K562 (cell line): ENCODE data around the gene ATP6V1G1. TPM values are rescaled to one million over a fixed set of nuclear protein-coding genes. Genes with fewer than 3 reads are reported as not detected.

Experiments used
- BRF1 ChIP-seq: IDR thresholded peaks from 3 replicates; pipeline ENCODE4 v1.6.1; 2011; ENCODE audit warnings: borderline replicate concordance, mild to moderate bottlenecking; ENCODE audit not compliant: insufficient read length; ENCODE audit errors: extremely low read depth
- CHD4 ChIP-seq: fragments of 200-600 bp; sonication (generic); IDR thresholded peaks from 3 replicates; pipeline ENCODE4 v1.6.1; 2012; ENCODE audit warnings: low read depth, mild to moderate bottlenecking, mixed read lengths, low read length, inconsistent platforms; ENCODE audit not compliant: insufficient read depth, insufficient replicate concordance, poor library complexity, severe bottlenecking
- PML ChIP-seq: IDR thresholded peaks from 2 replicates; pipeline ENCODE4 v1.6.1; 2012; ENCODE audit warnings: low read length, inconsistent platforms
- RBBP5 ChIP-seq: fragments of 200-600 bp; sonication (generic); IDR thresholded peaks from 2 replicates; pipeline ENCODE4 v1.6.1; 2012; ENCODE audit warnings: borderline replicate concordance, mild to moderate bottlenecking, low read length, control low read depth, inconsistent platforms; ENCODE audit not compliant: insufficient read depth, poor library complexity, severe bottlenecking
- RBM39 ChIP-seq: fragments of 200-400 bp; formaldehyde crosslinking; optimal IDR thresholded peaks from 2 replicates; pipeline ENCODE3; 2018; ENCODE audit warnings: low read depth, low read length
- RHOXF2B ChIP-seq: fragments of 250-450 bp; sonication (Bioruptor Pico); conservative IDR thresholded peaks from 2 replicates; pipeline ENCODE4 v1.5.1; 2021
- SNIP1 ChIP-seq: fragments of 450-650 bp; IDR thresholded peaks from 2 replicates; pipeline ENCODE4 v1.7.1; 2017; ENCODE audit warnings: low read depth, mild to moderate bottlenecking
- SRSF3 ChIP-seq: fragments of 200-400 bp; formaldehyde crosslinking; IDR thresholded peaks from 2 replicates; pipeline ENCODE4 v1.6.1; 2016; ENCODE audit warnings: mild to moderate bottlenecking, low read length, moderate library complexity; ENCODE audit not compliant: insufficient read depth
- ZFP36 ChIP-seq: fragments of 150-350 bp; IDR thresholded peaks from 2 replicates; pipeline ENCODE4 v1.6.1; 2018; ENCODE audit warnings: low read length, low read depth; ENCODE audit not compliant: partially characterized antibody
- ZKSCAN1 ChIP-seq: fragments of 150-350 bp; IDR thresholded peaks from 2 replicates; pipeline ENCODE4 v1.6.1; 2016; ENCODE audit warnings: low read depth, low read length
- ZNF561 ChIP-seq: fragments of 450-650 bp; formaldehyde crosslinking; conservative IDR thresholded peaks from 2 replicates; pipeline ENCODE4 v1.4.0; 2020; ENCODE audit warnings: mild to moderate bottlenecking, moderate library complexity
- polyA plus RNA-seq, 8 experiments: library from polyadenylated mRNA; depleted of rRNA in 4 of 8; stranded (reverse) in 5 of 8; unstranded in 3 of 8; fragments of >200 nt; fragmentation: Nextera tagmentation in 2 of 8; fragmentation: Illumina TruSeq in 1 of 8; extraction: Ambion mirVana in 2 of 8; extraction: Trizol in 1 of 8; gene quantifications; 2 replicates each; pipeline versions ENCODE4 v1.2.1 to v1.2.3, GENCODE V29; 2011 to 2014; ENCODE audit warnings: inconsistent platforms in 1 of 8, missing spikeins in 1 of 8
- total RNA-seq, 7 experiments: library from RNA; depleted of rRNA in 6 of 7; stranded (reverse); fragments of >200 nt in 6 of 7; fragmentation: Illumina TruSeq in 2 of 7; extraction: Trizol in 2 of 7; gene quantifications; 2 replicates each; pipeline versions ENCODE4 v1.2.1 to v1.2.3, GENCODE V29; 2011 to 2021; ENCODE audit warnings: low replicate concordance in 1 of 7
- TF ChIP-seq, protein P1 (sequence below): sonication (generic); formaldehyde crosslinking; IDR thresholded peaks from 2 replicates; pipeline ENCODE4 v1.8.1; 2023; ENCODE audit warnings: mild to moderate bottlenecking, missing genetic modification reagents
- TF ChIP-seq, protein P2 (sequence below): fragments of 450-650 bp; formaldehyde crosslinking; IDR thresholded peaks from 2 replicates; pipeline ENCODE4 v1.4.0; 2022; ENCODE audit warnings: mild to moderate bottlenecking, moderate library complexity
- TF ChIP-seq, protein P3 (sequence below): sonication (generic); formaldehyde crosslinking; IDR thresholded peaks from 2 replicates; pipeline ENCODE4 v1.8.0; 2022; ENCODE audit warnings: mild to moderate bottlenecking, missing genetic modification reagents, borderline replicate concordance
- TF ChIP-seq, protein P4 (sequence below): sonication (generic); formaldehyde crosslinking; IDR thresholded peaks from 2 replicates; pipeline ENCODE4 v1.8.0; 2022; ENCODE audit warnings: mild to moderate bottlenecking, low read depth, missing genetic modification reagents
- TF ChIP-seq, protein P5 (sequence below), 2 experiments: fragments of 450-650 bp in 1 of 2; sonication (generic) in 1 of 2; formaldehyde crosslinking; conservative IDR thresholded peaks; 2 replicates each; pipeline versions ENCODE4 v1.4.0 to v1.8.1; 2020 to 2022; ENCODE audit warnings: mild to moderate bottlenecking in 1 of 2, missing genetic modification reagents in 1 of 2

The ATP6V1G1 gene
- total and polyA plus RNA-seq, 9 of the 15 experiments (the other 6 are each of a cell fraction or from before 2014, with no cell fraction given), result 88.4 to 492 (median 193) TPM

DNA sequence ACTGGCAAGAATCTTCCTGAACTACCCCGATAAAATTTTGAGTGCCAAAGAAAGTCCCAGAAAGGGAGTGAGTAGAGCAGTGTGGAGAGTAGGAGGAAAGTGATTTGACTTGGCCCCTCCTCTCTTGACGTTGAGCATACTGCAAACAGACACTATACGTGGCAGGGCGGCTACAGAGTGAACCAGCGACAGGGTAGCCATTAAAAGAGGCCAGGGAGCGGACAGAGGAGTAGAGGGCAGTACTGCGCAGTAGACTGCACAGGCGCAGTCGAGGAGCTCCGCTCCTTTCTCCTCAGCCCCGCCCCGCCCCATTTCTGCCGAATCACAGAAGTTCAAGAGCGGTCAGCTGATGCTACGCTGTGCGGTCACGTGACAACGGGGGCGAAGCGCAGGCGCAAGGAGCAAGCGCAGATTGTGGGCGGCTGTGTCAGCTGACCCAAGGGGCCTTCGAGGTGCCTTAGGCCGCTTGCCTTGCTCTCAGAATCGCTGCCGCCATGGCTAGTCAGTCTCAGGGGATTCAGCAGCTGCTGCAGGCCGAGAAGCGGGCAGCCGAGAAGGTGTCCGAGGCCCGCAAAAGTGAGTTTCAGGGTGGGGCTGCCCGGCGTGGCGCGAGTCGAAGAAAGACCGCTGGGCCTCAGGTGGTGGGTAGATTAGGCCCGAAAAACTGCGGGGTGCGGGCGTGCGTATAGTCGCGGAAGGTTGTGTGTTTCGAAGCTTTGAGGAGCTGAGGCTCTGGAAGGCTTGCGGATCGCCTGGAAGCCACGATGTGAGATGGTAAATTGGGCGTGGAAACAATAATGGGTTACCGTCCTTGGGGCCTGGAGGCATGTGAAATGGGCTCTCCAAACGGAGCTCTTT lies at the start of gene ATP6V1G1 (continued):
- TF ChIP-seq, protein P1, sequence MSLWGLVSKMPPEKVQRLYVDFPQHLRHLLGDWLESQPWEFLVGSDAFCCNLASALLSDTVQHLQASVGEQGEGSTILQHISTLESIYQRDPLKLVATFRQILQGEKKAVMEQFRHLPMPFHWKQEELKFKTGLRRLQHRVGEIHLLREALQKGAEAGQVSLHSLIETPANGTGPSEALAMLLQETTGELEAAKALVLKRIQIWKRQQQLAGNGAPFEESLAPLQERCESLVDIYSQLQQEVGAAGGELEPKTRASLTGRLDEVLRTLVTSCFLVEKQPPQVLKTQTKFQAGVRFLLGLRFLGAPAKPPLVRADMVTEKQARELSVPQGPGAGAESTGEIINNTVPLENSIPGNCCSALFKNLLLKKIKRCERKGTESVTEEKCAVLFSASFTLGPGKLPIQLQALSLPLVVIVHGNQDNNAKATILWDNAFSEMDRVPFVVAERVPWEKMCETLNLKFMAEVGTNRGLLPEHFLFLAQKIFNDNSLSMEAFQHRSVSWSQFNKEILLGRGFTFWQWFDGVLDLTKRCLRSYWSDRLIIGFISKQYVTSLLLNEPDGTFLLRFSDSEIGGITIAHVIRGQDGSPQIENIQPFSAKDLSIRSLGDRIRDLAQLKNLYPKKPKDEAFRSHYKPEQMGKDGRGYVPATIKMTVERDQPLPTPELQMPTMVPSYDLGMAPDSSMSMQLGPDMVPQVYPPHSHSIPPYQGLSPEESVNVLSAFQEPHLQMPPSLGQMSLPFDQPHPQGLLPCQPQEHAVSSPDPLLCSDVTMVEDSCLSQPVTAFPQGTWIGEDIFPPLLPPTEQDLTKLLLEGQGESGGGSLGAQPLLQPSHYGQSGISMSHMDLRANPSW, result 0 out of 2 replicates have a peak, but pooled peaks have one; percentile 87
- TF ChIP-seq, protein P2, sequence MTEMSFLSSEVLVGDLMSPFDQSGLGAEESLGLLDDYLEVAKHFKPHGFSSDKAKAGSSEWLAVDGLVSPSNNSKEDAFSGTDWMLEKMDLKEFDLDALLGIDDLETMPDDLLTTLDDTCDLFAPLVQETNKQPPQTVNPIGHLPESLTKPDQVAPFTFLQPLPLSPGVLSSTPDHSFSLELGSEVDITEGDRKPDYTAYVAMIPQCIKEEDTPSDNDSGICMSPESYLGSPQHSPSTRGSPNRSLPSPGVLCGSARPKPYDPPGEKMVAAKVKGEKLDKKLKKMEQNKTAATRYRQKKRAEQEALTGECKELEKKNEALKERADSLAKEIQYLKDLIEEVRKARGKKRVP (CRISPR knock-in tag), result no peak
- TF ChIP-seq BRF1 (no peak), PML (peak; percentile 85; the same call in 1 of the 2 replicates), RBM39 (peak; percentile 61), SNIP1 (no peak), RBBP5 (peak; percentile 71), CHD4 (no peak), ZNF561 (CRISPR knock-in tag) (no peak), RHOXF2B (CRISPR knock-in tag) (no peak), ZFP36 (no peak), SRSF3 (no peak), ZKSCAN1 (no peak)
- TF ChIP-seq, protein P3, sequence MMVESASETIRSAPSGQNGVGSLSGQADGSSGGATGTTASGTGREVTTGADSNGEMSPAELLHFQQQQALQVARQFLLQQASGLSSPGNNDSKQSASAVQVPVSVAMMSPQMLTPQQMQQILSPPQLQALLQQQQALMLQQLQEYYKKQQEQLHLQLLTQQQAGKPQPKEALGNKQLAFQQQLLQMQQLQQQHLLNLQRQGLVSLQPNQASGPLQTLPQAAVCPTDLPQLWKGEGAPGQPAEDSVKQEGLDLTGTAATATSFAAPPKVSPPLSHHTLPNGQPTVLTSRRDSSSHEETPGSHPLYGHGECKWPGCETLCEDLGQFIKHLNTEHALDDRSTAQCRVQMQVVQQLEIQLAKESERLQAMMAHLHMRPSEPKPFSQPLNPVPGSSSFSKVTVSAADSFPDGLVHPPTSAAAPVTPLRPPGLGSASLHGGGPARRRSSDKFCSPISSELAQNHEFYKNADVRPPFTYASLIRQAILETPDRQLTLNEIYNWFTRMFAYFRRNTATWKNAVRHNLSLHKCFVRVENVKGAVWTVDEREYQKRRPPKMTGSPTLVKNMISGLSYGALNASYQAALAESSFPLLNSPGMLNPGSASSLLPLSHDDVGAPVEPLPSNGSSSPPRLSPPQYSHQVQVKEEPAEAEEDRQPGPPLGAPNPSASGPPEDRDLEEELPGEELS (CRISPR knock-in tag), result no peak
- TF ChIP-seq, protein P4, sequence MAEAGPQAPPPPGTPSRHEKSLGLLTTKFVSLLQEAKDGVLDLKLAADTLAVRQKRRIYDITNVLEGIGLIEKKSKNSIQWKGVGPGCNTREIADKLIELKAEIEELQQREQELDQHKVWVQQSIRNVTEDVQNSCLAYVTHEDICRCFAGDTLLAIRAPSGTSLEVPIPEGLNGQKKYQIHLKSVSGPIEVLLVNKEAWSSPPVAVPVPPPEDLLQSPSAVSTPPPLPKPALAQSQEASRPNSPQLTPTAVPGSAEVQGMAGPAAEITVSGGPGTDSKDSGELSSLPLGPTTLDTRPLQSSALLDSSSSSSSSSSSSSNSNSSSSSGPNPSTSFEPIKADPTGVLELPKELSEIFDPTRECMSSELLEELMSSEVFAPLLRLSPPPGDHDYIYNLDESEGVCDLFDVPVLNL (CRISPR knock-in tag), result peak; percentile 79; the same call in 1 of the 2 replicates
- TF ChIP-seq, protein P5, sequence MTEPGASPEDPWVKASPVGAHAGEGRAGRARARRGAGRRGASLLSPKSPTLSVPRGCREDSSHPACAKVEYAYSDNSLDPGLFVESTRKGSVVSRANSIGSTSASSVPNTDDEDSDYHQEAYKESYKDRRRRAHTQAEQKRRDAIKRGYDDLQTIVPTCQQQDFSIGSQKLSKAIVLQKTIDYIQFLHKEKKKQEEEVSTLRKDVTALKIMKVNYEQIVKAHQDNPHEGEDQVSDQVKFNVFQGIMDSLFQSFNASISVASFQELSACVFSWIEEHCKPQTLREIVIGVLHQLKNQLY (CRISPR knock-in tag; conservative IDR thresholded peaks at IDR 0.05), result 0 out of 4 replicates have a peak, but pooled peaks of 1 of the 2 experiments have one; percentile 13
